GM18873 (cell line): ENCODE measurements around the gene PLXDC2.
"Not testable (repeated sequence)": the region's sequence is repeated elsewhere in the genome, so short reads cannot be mapped to it uniquely, and the experiment has no call there.

Experiments
- ATAC-seq: cut with Tn5 transposase; IDR thresholded peaks from one replicate; pipeline ENCODE4 v1.9.1; 2021; ENCODE audit warnings: mild to moderate bottlenecking, moderate library complexity, moderate number of reproducible peaks; ENCODE audit not compliant: unreplicated experiment, low FRiP score

Gene PLXDC2

DNA sequence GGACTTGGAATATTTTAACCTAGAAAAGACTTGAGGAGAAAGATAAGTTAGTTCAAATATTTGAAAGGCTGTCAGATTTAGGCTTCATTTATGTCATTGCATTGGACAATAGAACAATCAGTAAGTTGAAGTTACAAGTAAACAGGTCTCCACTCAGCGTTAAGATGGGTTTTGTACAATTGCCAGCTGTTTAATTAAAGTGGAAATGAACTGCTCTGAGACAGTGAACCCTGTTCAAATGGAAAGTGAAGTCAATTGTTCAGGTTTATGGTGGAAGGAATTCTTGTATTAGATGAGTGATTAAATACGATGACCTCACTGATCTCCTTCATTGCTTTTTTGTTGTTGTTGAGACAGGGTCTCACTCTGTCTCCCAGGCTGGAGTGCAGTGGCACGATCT, 151.7 kb downstream of the PLXDC2 start:
- no peak for ATAC-seq

DNA sequence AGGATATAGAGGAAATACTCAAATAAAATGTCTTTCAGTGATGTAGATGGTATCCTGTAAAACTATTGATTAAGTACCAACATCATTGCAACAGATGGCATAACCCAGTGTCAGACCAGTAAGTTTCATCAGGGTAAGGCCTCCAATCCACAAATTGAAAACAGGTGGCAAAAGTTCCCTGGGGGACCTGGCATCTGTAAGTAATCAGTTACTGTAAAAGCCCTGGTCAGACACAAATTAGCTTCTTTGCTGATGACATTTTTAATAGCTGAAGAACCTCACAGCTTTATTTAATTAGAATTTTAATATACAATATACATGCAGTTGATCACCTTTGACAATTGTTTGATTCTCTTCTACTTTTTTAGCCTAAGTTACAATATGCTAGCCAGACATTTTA, 152.5 kb downstream of the PLXDC2 start:
- no peak for ATAC-seq

DNA sequence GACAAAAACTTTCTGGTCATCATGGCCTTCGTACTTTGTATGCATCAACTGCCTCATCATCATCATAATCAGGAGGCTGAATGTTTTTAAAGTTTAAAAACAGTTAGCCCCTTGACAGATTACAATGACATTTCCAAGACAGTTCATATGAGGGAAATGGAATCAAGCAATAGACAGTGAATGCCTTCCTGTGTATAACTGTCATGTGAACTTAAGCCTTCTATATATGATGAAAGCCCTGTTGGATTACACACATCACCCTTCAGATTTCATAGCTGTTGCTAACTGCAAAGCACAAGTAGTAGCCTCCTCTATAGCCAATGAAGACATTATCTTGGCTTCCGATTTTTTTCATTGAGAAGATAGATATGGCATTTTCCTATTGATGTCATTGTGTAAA, 154.0 kb downstream of the PLXDC2 start:
- no peak for ATAC-seq

GRCh38 chr10:19970717-19971116, 154.5 kb downstream of the PLXDC2 start:
- ATAC-seq: no peak

DNA sequence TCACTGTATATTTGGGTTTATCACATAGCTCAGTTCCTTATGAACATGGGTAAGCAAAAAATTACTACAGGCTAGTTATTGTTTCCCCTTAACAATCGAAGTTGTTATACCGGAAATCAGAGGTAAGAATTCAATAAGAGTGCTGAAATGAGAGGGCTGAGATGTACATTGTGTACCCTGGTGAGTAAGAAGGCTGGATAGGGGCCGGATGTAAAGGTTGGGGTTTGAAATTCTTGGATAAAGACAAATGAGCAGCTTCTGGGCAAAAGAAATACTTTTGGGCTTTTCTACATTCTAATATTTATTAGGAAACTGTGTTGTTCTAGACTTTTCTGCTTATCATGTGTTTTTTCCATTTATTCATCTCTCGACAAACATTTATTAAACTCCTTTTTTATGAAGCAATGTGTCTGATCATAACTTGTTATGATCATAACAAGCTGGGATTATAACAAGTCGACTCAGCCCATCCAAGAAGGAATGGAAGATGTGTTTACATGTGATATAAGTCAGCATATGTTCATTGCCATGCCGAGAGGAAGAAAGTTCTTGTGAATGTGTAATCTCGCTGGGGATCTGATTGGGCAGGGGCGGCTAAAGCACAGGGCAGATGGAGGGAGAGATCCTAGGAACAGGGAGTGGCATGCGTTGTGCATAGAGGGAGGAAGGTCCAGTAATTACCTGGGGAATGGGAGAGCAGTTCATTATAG, 155.3 kb downstream of the PLXDC2 start:
- ATAC-seq: no peak

- ATAC-seq: no peak
Observed at GRCh38 chr10:19974138-19974537, 157.9 kb downstream of the PLXDC2 start.

- ATAC-seq: no peak
Observed at GRCh38 chr10:19974554-19974953, 158.3 kb downstream of the PLXDC2 start.

DNA sequence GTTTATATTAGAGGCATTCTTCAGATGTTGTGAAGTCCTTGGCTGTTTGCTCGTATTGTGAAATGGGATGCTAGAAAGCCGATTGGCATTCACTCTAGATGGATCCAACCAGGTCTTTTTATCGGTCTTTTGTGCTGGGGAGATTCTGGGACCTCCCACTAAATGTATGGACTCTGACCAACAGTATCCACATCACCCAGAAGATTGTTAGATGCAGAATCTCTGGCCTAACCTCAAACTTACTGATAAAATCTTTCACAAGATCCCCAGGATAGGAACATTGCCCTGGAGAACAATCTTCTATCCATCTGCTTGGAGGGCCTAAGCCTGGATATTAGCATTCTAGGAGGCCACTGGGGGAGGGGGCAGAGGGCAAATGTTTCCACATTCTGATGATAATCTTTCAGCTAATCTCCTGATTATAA, 160.9 kb downstream of the PLXDC2 start:
- no peak for ATAC-seq

DNA sequence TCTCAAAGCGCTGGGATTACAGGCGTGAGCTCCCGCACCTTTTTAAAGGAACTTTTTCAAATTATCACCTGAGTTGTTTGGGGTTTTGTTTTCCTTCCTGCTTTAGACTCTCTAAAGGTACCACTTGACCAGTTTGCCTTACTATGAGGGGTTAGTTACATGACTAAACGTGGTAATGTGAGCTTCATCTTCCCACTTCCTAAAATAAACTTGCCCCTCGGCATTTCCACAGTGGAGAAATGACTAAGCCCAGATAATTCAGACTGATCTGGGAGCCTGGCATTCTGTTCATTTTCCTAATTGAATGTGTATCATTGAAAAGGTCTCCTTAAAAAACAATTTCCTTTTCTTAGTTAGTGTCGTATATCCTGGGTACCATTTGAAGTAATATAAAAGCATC, 163.4 kb downstream of the PLXDC2 start:
- ATAC-seq: no peak

DNA sequence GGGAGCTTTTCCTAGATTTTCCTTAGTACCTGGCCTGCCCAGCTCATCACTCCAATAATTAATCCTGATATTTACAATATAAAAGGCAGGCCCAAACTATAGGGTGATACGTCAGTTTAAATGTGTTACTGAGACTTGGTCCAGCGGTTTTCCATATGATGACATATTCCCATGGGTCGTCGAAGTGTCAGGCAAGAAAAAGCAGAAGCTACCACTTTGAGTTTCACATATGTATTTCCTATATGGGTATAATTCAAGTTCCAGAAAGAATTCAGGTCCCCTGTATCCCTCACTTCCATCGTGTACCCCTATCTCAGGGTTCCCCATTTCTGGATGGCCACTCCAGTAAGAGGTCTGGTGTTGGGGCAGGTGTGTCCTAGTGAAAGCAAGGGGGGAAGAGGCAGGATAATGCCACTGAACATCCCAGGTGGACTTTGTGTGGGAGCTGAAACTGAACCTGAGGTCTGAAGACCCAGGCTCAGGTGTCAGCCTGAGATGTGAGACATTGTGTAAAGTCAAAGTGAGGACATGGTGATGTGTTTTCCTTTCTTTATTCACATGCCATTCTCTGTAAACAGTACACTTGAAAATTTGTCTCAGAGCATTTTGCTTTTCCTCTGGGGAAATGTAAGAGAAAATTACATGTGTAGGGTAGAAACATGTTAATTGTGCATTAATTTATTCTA, 167.8 kb downstream of the PLXDC2 start:
- ATAC-seq: no peak

- no peak for ATAC-seq
Observed at GRCh38 chr10:19985745-19986144, 169.5 kb downstream of the PLXDC2 start.

DNA sequence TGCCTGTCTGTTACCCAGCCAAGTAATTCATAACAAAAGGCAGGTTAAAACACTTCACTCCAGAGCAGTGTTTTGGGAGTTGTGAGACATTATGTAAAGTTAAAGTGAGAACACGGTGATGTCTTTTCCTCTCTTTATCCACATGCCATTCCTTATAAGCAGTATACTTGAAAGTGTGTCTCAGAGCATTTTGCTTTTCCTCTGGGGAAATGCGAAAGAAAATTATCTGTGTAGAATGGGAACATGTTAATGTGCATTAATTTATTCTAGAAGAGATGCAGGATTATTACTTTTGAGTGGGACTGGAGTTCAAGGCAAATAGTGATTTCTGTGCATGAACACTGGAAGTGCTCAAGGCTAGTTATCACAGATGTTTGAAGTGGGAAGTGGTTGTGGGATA, 170.4 kb downstream of the PLXDC2 start:
- no peak for ATAC-seq

DNA sequence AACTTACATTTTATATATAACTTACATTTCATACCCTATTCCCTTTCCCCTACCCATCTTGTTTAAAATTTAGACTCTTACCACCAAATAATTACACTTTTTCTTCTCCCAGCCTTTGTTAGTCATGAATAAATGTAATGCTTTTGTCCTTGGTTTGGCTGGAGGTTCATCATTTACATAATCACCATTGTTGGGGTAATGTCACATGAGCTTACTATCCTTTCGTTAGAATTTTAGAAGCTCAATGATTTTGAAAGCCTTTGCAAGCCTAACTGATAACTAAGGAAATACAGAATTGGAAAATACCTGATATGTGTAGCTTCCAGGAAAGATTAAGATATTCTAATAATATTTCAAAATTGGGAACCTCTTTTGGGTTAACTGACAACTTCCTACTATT, 171.7 kb downstream of the PLXDC2 start:
- ATAC-seq: no peak

- ATAC-seq: peak; percentile 84
Observed at GRCh38 chr10:19993714-19994315, 177.6 kb downstream of the PLXDC2 start.

DNA sequence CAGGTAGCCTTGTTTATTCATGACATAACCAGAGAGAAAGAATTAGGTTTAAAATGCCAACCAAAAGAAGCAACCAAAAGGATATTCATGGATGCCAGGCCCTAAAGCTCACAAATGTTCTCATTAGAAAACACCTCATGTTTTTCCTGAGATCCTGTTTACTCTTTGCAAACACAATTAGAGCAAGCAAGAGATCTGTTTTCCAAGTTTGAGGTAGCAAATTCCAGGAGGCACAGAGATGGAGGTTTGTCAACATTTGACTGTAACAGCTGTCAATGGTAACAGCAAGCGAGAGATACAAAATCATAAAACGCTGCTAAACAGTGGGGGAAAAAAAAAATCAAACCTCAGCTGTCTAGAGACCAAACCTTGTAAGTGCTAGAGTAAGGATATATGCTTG, 182.2 kb downstream of the PLXDC2 start:
- no peak for ATAC-seq

DNA sequence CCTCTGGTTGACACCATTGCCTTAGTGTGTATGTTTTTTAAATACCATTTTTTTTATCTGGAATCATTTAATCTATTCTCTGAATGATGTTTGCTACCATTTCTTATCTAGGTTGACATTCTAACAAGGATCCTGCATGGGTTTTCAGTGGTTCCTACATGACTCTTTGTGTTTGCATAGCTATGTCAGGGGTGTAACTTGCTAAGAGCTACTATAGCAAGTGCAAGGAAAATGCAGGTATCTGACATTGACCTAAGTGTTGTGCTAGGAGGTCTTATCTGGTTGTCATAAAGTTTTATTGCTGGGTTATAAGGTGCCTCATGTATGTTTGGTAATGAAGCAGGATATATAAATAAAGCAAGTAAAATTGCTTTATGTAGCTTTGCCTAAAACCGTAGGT, 183.2 kb downstream of the PLXDC2 start:
- ATAC-seq: no peak

DNA sequence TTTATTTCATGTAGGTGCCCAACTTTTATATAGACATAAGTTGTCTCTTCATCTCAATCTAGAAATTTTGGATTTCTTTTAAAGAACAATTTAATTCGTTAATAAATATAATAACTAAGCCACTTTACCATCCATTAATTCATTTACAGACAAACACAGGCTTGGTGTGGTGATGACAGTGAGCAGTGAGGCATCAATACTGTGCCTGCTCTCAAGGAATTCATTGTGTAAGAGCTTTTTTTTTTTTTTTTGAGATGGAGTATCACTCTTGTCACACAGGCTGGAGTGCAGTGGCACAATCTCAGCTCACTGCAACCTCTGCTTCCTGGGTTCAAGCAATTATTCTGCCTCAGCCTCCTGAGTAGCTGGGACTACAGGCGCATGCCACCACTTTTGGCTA, 185.8 kb downstream of the PLXDC2 start:
- not testable (repeated sequence) for ATAC-seq

- no peak for ATAC-seq
Observed at GRCh38 chr10:20002657-20003056, 186.4 kb downstream of the PLXDC2 start.

DNA sequence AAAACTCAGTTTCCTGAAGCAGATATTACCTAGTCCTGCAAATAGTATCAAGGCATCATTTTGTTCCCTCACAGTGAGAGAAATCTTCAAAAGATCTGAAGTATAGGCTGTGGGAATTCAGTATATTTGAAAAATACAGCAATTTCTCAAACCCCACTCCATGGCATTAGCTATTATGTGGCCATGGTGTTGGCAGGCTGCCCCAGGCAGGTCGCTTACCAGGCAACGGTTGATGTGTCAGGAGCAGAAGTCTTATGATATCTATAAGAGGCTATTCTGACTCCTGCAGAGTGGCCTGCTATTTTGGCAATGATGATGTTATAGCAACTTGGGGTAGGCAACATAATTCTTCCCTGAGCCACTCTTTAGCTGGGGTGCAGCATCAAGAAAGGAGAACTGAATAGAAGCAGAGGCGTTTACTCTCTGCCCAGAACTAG, 187.9 kb downstream of the PLXDC2 start:
- ATAC-seq: peak; percentile 19

DNA sequence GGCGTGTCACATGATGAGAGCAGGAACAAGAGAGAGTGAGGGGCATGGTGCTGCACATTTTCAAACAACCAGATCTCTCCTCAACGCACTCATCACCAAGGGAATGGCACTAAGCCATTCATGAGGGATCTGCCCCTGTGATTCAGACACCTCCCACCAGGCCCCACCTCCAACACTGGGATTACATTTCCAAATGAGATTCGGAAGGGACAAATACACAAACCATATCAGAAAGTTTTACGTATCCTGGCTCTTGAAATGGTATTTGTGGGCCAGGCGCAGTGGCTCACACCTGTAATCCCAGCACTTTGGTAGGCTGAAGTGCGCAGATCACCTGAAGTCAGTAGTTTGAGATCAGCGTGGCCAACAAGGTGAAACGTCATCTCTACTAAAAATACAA, 189.4 kb downstream of the PLXDC2 start:
- ATAC-seq: no peak

GRCh38 chr10:20006169-20006870, 190.1 kb downstream of the PLXDC2 start:
- ATAC-seq: no peak
